K562 treated with DMSO at 1 percent for 24 hours (cell line): ENCODE results near the gene FAM209A. TPM values are rescaled to one million over a fixed set of nuclear protein-coding genes. Genes with fewer than 3 reads are reported as not detected.

Experiments used
- total RNA-seq: library from RNA; unstranded; fragments of 300-600 nt; gene quantifications from 2 replicates; pipeline ENCODE4 v1.2.3, GENCODE V29; 2022; ENCODE audit warnings: low read depth; ENCODE audit not compliant: insufficient read depth

The FAM209A gene, protein sequence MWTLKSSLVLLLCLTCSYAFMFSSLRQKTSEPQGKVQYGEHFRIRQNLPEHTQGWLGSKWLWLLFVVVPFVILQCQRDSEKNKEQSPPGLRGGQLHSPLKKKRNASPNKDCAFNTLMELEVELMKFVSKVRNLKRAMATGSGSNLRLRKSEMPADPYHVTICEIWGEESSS
- not detected in 2 replicates for total RNA-seq

GRCh38 chr20:56524444-56524843, at the start of gene FAM209A:
FAM209A (plus strand) TSS chr20:56524744; CDS start chr20:56524809, 65 bp downstream.

DNA sequence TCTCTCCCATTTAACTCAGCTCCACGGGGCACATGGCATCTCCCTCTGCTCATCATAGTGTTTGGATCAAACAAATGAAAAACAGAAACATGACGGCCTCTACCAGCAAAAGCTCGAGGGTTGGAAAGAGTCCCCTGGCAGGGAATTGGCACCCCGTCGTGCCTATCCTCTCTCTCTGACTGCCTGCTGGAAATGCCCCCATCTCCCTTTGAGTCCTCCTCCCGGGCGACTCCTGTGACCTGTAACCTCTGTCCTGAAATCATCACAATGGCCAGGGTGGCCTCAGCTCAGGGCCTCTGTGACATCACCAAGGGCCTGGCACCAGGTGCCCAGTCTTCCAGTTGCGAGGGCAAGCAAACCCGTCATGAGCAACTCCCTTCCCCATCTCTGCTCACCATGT, 8.4 kb downstream of the FAM209A start, which contains the start of gene FAM209B:
FAM209B (plus strand) TSS at position 301 of the 400 bp plus-strand sequence; CDS start at position 397, 96 bp downstream.

Other genes with a start within 250 kb of the FAM209A start
- 46.8 and 48.8 TPM in 2 replicates for gene FAM210B, start 165.8 kb upstream of the FAM209A start, total RNA-seq
- gene AURKA, start 132.5 kb upstream of the FAM209A start, total RNA-seq: 74.9 and 88.8 TPM in 2 replicates
- 26.3 and 27.3 TPM in 2 replicates for gene CSTF1, start 132.1 kb upstream of the FAM209A start, total RNA-seq
- gene CASS4, start 112.5 kb upstream of the FAM209A start, total RNA-seq: 13.8 and 15.6 TPM in 2 replicates
- gene RTF2, start 56.1 kb upstream of the FAM209A start, total RNA-seq: 60.7 and 70.9 TPM in 2 replicates
- not detected in 2 replicates for gene FAM209B, start 8.5 kb downstream of the FAM209A start, total RNA-seq
- gene TFAP2C, start 104.6 kb downstream of the FAM209A start, total RNA-seq: 0.12 TPM in 1 of 2 replicates, not detected in the other